Astrocyte (in vitro differentiated cells and primary cell): Measurements from ENCODE around the gene CPM. TPM values are rescaled to one million over a fixed set of nuclear protein-coding genes. Genes with fewer than 3 reads are reported as not detected.

ENCODE experiments used
- DNase-seq: peaks from one replicate; pipeline ENCODE4 v3.0.0-alpha.2; 2010; ENCODE audit warnings: low read depth
- FAIRE-seq: peaks from 2 replicates; lab custom pipeline; 2011; peaks lifted over from hg19 to GRCh38; lab: Jason Lieb, UNC
- H2AFZ ChIP-seq: 2 replicates; pipeline ENCODE4 v1.6.0; 2012; ENCODE audit warnings: low read depth, low read length, inconsistent platforms
- H3K27ac ChIP-seq: 2 replicates; pipeline ENCODE4 v1.5.1; 2011; ENCODE audit warnings: low read depth, low read length, inconsistent platforms
- H3K27me3 ChIP-seq: 2 replicates; pipeline ENCODE4 v1.6.0; 2011; ENCODE audit warnings: low read length, inconsistent platforms; ENCODE audit not compliant: insufficient read depth
- H3K36me3 ChIP-seq: 2 replicates; pipeline ENCODE4 v1.5.1; 2011; ENCODE audit warnings: low read length, inconsistent platforms; ENCODE audit not compliant: insufficient read depth
- H3K4me1 ChIP-seq: 2 replicates; pipeline ENCODE4 v1.5.1; 2011; ENCODE audit warnings: low read length, inconsistent platforms; ENCODE audit not compliant: insufficient read depth
- H3K4me2 ChIP-seq: 2 replicates; pipeline ENCODE4 v1.6.0; 2012; ENCODE audit warnings: low read length, inconsistent platforms
- H3K4me3 ChIP-seq: 2 replicates; pipeline ENCODE4 v1.5.1; 2011; ENCODE audit warnings: low read depth, mild to moderate bottlenecking, low read length, inconsistent platforms; ENCODE audit not compliant: insufficient read depth
- H3K79me2 ChIP-seq: 2 replicates; pipeline ENCODE4 v1.6.0; 2012; ENCODE audit warnings: mild to moderate bottlenecking, low read length, inconsistent platforms; ENCODE audit not compliant: insufficient read depth
- H3K9ac ChIP-seq: 2 replicates; pipeline ENCODE4 v1.6.0; 2012; ENCODE audit warnings: mild to moderate bottlenecking, low read length, inconsistent platforms
- H3K9me3 ChIP-seq: 2 replicates; pipeline ENCODE4 v1.5.1; 2012; ENCODE audit warnings: low read depth, mild to moderate bottlenecking, low read length, inconsistent platforms; ENCODE audit not compliant: insufficient read depth
- H4K20me1 ChIP-seq: 2 replicates; pipeline ENCODE4 v1.6.0; 2012; ENCODE audit warnings: low read length, inconsistent platforms; ENCODE audit not compliant: insufficient read depth
- H3K27ac Mint-ChIP-seq: one replicate; pipeline ENCODE4 v1.8.0; 2021; ENCODE audit warnings: mild to moderate bottlenecking, mixed read lengths; ENCODE audit not compliant: unreplicated experiment
- H3K27me3 Mint-ChIP-seq: one replicate; pipeline ENCODE4 v1.8.0; 2021; ENCODE audit warnings: low read depth, mixed read lengths; ENCODE audit not compliant: unreplicated experiment
- H3K36me3 Mint-ChIP-seq: one replicate; pipeline ENCODE4 v1.8.0; 2021; ENCODE audit warnings: low read depth, mixed read lengths; ENCODE audit not compliant: unreplicated experiment
- H3K4me1 Mint-ChIP-seq: one replicate; pipeline ENCODE4 v1.8.0; 2021; ENCODE audit warnings: low read depth, mixed read lengths; ENCODE audit not compliant: unreplicated experiment
- H3K4me3 Mint-ChIP-seq: one replicate; pipeline ENCODE4 v1.8.0; 2021; ENCODE audit warnings: mild to moderate bottlenecking, moderate library complexity, mixed read lengths; ENCODE audit not compliant: unreplicated experiment
- H3K9me3 Mint-ChIP-seq: one replicate; pipeline ENCODE4 v1.8.0; 2021; ENCODE audit warnings: mild to moderate bottlenecking, mixed read lengths; ENCODE audit not compliant: unreplicated experiment
- CTCF ChIP-seq: IDR thresholded peaks from 2 replicates; pipeline ENCODE4 v1.5.1; 2011; ENCODE audit warnings: low read depth, mild to moderate bottlenecking, inconsistent platforms, low read length, moderate library complexity; ENCODE audit not compliant: insufficient read depth
- EZH2 ChIP-seq: IDR thresholded peaks from 2 replicates; pipeline ENCODE4 v1.6.1; 2012; ENCODE audit warnings: mild to moderate bottlenecking, low read length, inconsistent platforms; ENCODE audit not compliant: insufficient read depth
- total RNA-seq: library from RNA; stranded (reverse); gene quantifications from 2 replicates; pipeline ENCODE4 v1.2.1, GENCODE V29; 2021

Gene CPM
- total RNA-seq, 1 donor from 2014 or later = 2.7 TPM

GRCh38 chr12:68890701-68891113, 42.3 kb downstream of the CPM start:
- no peak overlapping the region for H2AFZ ChIP-seq
- H3K9ac ChIP-seq = no peak overlapping the region
- Mint-ChIP-seq H3K36me3 (peaks cover 2% of the 10 kb centered on the region), H3K27ac (no peak overlapping the region), H3K27me3 (no peaks in the 10 kb centered on the region), H3K4me1 (no peaks in the 10 kb centered on the region), H3K4me3 (no peak overlapping the region), H3K9me3 (no peaks in the 10 kb centered on the region)
- DNase-seq = no peak
- no peaks in the 10 kb centered on the region for H3K79me2 ChIP-seq
- no peak overlapping the region for H3K27ac ChIP-seq
- TF ChIP-seq CTCF = no peak
- no peak for TF ChIP-seq EZH2
- H4K20me1 ChIP-seq = no peaks in the 10 kb centered on the region
- no peak overlapping the region for H3K4me3 ChIP-seq
- peaks cover 1% of the 10 kb centered on the region for H3K4me1 ChIP-seq
- FAIRE-seq = no peak
- H3K4me2 ChIP-seq = no peak overlapping the region
- no peaks in the 10 kb centered on the region for H3K27me3 ChIP-seq
- no peaks in the 10 kb centered on the region for H3K36me3 ChIP-seq
- H3K9me3 ChIP-seq = no peaks in the 10 kb centered on the region

- Histone ChIP-seq H3K79me2 (no peaks in the 10 kb centered on the region), H3K36me3 (no peaks in the 10 kb centered on the region), H3K9ac (no peak overlapping the region), H3K4me3 (no peak overlapping the region), H3K27ac (no peak overlapping the region), H4K20me1 (no peaks in the 10 kb centered on the region), H3K9me3 (no peaks in the 10 kb centered on the region), H3K4me1 (peaks cover 4% of the 10 kb centered on the region), H3K27me3 (no peaks in the 10 kb centered on the region), H3K4me2 (no peak overlapping the region), H2AFZ (no peak overlapping the region)
- TF ChIP-seq EZH2 = no peak
- no peak for TF ChIP-seq CTCF
- DNase-seq (no peak), FAIRE-seq (no peak)
- H3K27ac Mint-ChIP-seq = no peak overlapping the region
- no peak overlapping the region for H3K4me3 Mint-ChIP-seq
- H3K27me3 Mint-ChIP-seq = no peaks in the 10 kb centered on the region
- H3K4me1 Mint-ChIP-seq = no peaks in the 10 kb centered on the region
- no peaks in the 10 kb centered on the region for H3K9me3 Mint-ChIP-seq
- H3K36me3 Mint-ChIP-seq = peaks cover 2% of the 10 kb centered on the region
Observed at GRCh38 chr12:68888243-68888642, 44.7 kb downstream of the CPM start.

- no peak for DNase-seq
Observed at GRCh38 chr12:68887641-68888040, 45.3 kb downstream of the CPM start.

More at GRCh38 chr12:68887641-68888040, 45.3 kb downstream of the CPM start:
- Mint-ChIP-seq H3K27me3 (no peaks in the 10 kb centered on the region), H3K9me3 (no peaks in the 10 kb centered on the region), H3K4me1 (no peaks in the 10 kb centered on the region), H3K27ac (no peak overlapping the region), H3K36me3 (peaks cover 2% of the 10 kb centered on the region), H3K4me3 (no peak overlapping the region)
- no peak overlapping the region for H2AFZ ChIP-seq
- no peaks in the 10 kb centered on the region for H3K36me3 ChIP-seq
- H3K9ac ChIP-seq = no peak overlapping the region
- H3K79me2 ChIP-seq = no peaks in the 10 kb centered on the region
- FAIRE-seq = no peak
- H3K27ac ChIP-seq = no peak overlapping the region
- no peaks in the 10 kb centered on the region for H4K20me1 ChIP-seq
- H3K4me1 ChIP-seq = peaks cover 4% of the 10 kb centered on the region
- H3K4me2 ChIP-seq = no peak overlapping the region
- TF ChIP-seq CTCF = no peak
- no peak for TF ChIP-seq EZH2
- H3K27me3 ChIP-seq = no peaks in the 10 kb centered on the region
- H3K9me3 ChIP-seq = no peaks in the 10 kb centered on the region
- no peak overlapping the region for H3K4me3 ChIP-seq
